HG02623 (cell line): ENCODE results near the gene AURKB.
"Not testable (repeated sequence)": the region's sequence is repeated elsewhere in the genome, so short reads cannot be mapped to it uniquely, and the experiment has no call there.

Experiments used
- ATAC-seq: cut with Tn5 transposase; IDR thresholded peaks from one replicate; pipeline ENCODE4 v1.9.1; 2021; ENCODE audit warnings: moderate library complexity; ENCODE audit not compliant: unreplicated experiment

The AURKB gene

GRCh38 chr17:8225813-8226535, 15.6 kb upstream of the AURKB start:
- ATAC-seq: no peak

GRCh38 chr17:8224891-8225812, 14.8 kb upstream of the AURKB start:
- ATAC-seq: no peak

- no peak for ATAC-seq
Measured at GRCh38 chr17:8223356-8224126, 13.2 kb upstream of the AURKB start.

- ATAC-seq: peak; percentile 17
Measured at GRCh38 chr17:8222630-8223355, 12.4 kb upstream of the AURKB start.

- ATAC-seq: peak; percentile 31
Measured at GRCh38 chr17:8222380-8222629, 11.9 kb upstream of the AURKB start.

- ATAC-seq: peak; percentile 39
Measured at GRCh38 chr17:8221663-8222379, 11.4 kb upstream of the AURKB start.

GRCh38 chr17:8220783-8221662, 10.6 kb upstream of the AURKB start:
- ATAC-seq: no peak

GRCh38 chr17:8214000-8214399, 3.6 kb upstream of the AURKB start:
- not testable (repeated sequence) for ATAC-seq

- ATAC-seq: no peak
Measured at GRCh38 chr17:8212312-8213180, 2.2 kb upstream of the AURKB start.

- no peak for ATAC-seq
Measured at GRCh38 chr17:8210761-8211458, 535 bp upstream of the AURKB start.

GRCh38 chr17:8206536-8206935, 3.8 kb downstream of the AURKB start:
- no peak for ATAC-seq

- ATAC-seq: no peak
Measured at GRCh38 chr17:8204761-8205555, 5.4 kb downstream of the AURKB start.

GRCh38 chr17:8192070-8192815, 18.1 kb downstream of the AURKB start:
- no peak for ATAC-seq

- no peak for ATAC-seq
Measured at GRCh38 chr17:8190506-8190905, 19.9 kb downstream of the AURKB start.

GRCh38 chr17:8189711-8190477, 20.5 kb downstream of the AURKB start, which contains the start of gene BORCS6:
BORCS6 (minus strand) TSS chr17:8190180; CDS start chr17:8190140, 40 bp downstream.
- ATAC-seq: peak; percentile 54
